ENCODE measurements around the gene NAALADL2. TPM values are rescaled to one million over a fixed set of nuclear protein-coding genes. Genes with fewer than 3 reads are reported as not detected.

Gene NAALADL2
- total RNA-seq, 1 donor from 2014 or later: 9.9 TPM

DNA sequence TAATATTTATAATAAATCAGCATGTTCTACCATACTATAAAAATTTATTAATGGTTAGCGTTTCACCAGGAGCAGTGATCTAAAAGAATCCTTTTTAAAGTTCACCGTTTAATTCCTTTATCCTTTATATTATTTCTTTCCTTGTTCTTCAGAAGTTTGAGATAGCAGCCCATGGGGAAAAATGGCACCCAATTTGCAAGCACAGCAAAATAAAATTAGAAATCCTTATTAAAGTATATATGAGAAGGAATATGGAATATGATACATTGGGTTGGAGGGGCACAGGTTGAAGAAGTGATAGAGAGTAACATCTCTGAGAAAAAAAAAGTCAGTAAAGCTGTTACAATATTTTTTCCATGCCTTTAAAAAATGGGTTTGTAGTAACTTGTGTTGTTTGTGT, 892.0 kb downstream of the NAALADL2 start:
- Mint-ChIP-seq H3K27me3 (no peaks in the 10 kb centered on the region), H3K4me1 (ENCODE audit: unreplicated experiment) (peaks cover 16% of the 10 kb centered on the region), H3K9me3 (no peaks in the 10 kb centered on the region), H3K36me3 (no peaks in the 10 kb centered on the region), H3K4me3 (no peak overlapping the region), H3K27ac (no peak overlapping the region)
- TF ChIP-seq, protein P1, sequence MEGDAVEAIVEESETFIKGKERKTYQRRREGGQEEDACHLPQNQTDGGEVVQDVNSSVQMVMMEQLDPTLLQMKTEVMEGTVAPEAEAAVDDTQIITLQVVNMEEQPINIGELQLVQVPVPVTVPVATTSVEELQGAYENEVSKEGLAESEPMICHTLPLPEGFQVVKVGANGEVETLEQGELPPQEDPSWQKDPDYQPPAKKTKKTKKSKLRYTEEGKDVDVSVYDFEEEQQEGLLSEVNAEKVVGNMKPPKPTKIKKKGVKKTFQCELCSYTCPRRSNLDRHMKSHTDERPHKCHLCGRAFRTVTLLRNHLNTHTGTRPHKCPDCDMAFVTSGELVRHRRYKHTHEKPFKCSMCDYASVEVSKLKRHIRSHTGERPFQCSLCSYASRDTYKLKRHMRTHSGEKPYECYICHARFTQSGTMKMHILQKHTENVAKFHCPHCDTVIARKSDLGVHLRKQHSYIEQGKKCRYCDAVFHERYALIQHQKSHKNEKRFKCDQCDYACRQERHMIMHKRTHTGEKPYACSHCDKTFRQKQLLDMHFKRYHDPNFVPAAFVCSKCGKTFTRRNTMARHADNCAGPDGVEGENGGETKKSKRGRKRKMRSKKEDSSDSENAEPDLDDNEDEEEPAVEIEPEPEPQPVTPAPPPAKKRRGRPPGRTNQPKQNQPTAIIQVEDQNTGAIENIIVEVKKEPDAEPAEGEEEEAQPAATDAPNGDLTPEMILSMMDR (conservative IDR thresholded peaks at IDR 0.05): no peak
- DNase-seq (ENCODE audit: extremely low spot score, unreplicated experiment): no peak

DNA sequence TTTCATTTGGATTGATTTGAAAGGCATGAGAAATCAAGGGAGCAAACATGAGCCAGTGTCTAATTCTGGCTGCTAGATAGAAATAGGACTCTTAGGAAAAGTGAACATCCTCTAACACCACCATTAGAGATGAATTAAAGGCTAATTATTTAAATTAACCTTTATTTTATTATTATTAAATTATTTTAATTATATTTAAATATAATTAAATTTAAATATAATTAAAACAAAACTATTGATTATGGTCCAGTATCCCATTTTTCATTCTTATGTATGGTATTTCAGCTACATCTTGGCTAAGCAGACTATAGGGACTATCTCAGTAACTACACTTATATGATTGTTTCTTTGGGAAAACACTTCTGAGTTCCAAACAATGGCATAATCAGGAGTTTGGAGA, 904.8 kb downstream of the NAALADL2 start:
- Mint-ChIP-seq H3K27me3 (no peaks in the 10 kb centered on the region), H3K9me3 (no peaks in the 10 kb centered on the region), H3K4me1 (ENCODE audit: unreplicated experiment) (no peaks in the 10 kb centered on the region), H3K36me3 (no peaks in the 10 kb centered on the region), H3K27ac (no peak overlapping the region), H3K4me3 (no peak overlapping the region)
- TF ChIP-seq, protein P1 (conservative IDR thresholded peaks at IDR 0.05): no peak
- no peak for DNase-seq (ENCODE audit: extremely low spot score, unreplicated experiment)

DNA sequence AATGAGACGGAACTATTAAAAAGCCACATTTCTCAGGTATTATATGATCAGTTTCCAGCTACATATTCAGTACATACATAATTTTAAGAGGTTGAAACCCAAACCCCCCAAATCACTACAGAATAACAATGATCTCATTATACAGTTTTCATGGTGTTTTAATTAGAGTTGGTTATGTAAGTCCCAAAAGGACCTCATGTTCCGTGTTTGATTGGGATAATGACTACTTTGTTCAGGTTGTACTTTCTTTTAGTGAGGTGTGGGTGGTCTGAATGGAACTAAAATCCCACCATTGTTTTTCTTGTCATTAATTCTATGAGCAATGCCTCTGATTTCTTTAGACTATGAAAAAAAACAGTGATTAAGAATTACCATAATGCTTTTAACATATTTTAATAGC, 905.6 kb downstream of the NAALADL2 start:
- Mint-ChIP-seq H3K4me3 (no peak overlapping the region), H3K9me3 (no peaks in the 10 kb centered on the region), H3K27me3 (no peaks in the 10 kb centered on the region), H3K4me1 (ENCODE audit: unreplicated experiment) (no peaks in the 10 kb centered on the region), H3K27ac (no peak overlapping the region), H3K36me3 (no peaks in the 10 kb centered on the region)
- TF ChIP-seq, protein P1 (conservative IDR thresholded peaks at IDR 0.05): no peak
- DNase-seq (ENCODE audit: extremely low spot score, unreplicated experiment): no peak

DNA sequence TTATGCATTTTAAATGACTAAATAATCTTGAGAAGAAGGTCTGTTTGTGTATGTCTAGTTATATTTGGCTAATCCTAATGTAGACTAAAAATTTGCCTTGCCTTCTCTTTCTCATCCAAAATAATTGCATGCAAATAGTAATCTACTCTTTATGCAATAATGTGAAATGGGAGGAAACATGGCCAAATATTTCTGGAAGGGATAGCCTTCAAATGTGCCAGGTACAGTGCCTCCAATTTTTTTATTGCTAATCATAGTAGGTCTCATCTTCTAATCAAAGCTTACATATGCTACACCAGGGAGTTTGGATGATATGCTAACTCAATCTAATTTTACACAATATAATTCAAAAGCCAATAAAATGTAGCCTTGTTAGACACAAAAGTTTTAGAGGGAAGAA, 911.3 kb downstream of the NAALADL2 start:
- Mint-ChIP-seq H3K36me3 (peaks cover 3% of the 10 kb centered on the region), H3K9me3 (peaks cover 5% of the 10 kb centered on the region), H3K27ac (no peak overlapping the region), H3K27me3 (no peaks in the 10 kb centered on the region), H3K4me3 (no peak overlapping the region), H3K4me1 (ENCODE audit: unreplicated experiment) (no peaks in the 10 kb centered on the region)
- TF ChIP-seq, protein P1 (conservative IDR thresholded peaks at IDR 0.05): no peak
- no peak for DNase-seq (ENCODE audit: extremely low spot score, unreplicated experiment)

DNA sequence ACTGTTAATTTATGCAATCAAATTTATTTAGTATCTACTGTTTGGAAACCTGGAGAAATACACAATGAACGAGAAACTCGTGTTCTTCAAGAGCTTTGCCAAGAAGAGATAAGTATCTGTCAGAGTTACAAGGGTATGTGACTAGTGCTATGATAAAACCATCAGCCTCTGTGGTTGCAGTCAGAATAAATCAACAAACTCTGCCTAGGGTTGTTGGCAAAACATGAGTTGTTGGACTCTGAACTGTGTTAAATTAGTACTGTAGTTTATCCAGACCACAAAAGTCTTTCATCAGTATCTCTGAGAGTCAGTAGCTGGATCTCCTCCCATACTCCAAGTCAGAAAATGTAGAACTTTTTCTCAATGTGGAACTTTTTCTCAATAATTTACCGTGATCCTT, 918.4 kb downstream of the NAALADL2 start:
- H3K27me3 Mint-ChIP-seq: no peaks in the 10 kb centered on the region
- DNase-seq (ENCODE audit: extremely low spot score, unreplicated experiment): no peak
- H3K36me3 Mint-ChIP-seq: no peaks in the 10 kb centered on the region
- H3K27ac Mint-ChIP-seq: no peak overlapping the region
- H3K4me1 Mint-ChIP-seq (ENCODE audit: unreplicated experiment): peaks cover 3% of the 10 kb centered on the region
- TF ChIP-seq, protein P1 (conservative IDR thresholded peaks at IDR 0.05): no peak
- H3K9me3 Mint-ChIP-seq: no peaks in the 10 kb centered on the region
- no peak overlapping the region for H3K4me3 Mint-ChIP-seq

DNA sequence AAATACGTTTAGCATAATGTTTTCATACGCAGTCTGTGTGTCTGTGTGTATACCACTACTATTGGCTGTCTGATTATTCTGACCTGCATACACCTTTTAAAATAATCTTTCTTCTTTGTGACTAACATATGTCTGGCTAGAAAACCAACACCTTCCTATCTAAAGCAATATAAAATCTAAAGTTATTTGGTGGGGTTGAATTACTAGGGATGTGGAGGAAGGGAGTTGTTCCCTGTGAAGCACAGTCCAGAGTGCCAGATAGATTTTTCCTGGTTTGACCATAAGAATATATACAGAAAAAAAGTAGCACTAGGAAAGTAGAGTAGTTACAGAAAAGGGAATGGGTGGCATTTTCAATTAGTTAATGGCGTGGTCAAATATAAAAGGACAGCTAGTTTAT, 918.8 kb downstream of the NAALADL2 start:
- H3K4me1 Mint-ChIP-seq (ENCODE audit: unreplicated experiment): peaks cover 3% of the 10 kb centered on the region
- no peaks in the 10 kb centered on the region for H3K27me3 Mint-ChIP-seq
- no peak overlapping the region for H3K4me3 Mint-ChIP-seq
- H3K9me3 Mint-ChIP-seq: no peaks in the 10 kb centered on the region
- TF ChIP-seq, protein P1 (conservative IDR thresholded peaks at IDR 0.05): no peak
- no peak for DNase-seq (ENCODE audit: extremely low spot score, unreplicated experiment)
- H3K36me3 Mint-ChIP-seq: no peaks in the 10 kb centered on the region
- no peak overlapping the region for H3K27ac Mint-ChIP-seq

Measured in type B pancreatic cell (in vitro differentiated cells).